K562 (cell line): ENCODE results near the gene LBHD2. TPM values are rescaled to one million over a fixed set of nuclear protein-coding genes. Genes with fewer than 3 reads are reported as not detected.

Experiments used
- NCOA6 ChIP-seq: fragments of 450-650 bp; IDR thresholded peaks from 2 replicates; pipeline ENCODE4 v1.6.1; 2017; ENCODE audit warnings: mild to moderate bottlenecking
- ZBTB40 ChIP-seq, 2 experiments: fragments of 450-650 bp in 1 of 2; sonication (generic) in 1 of 2; formaldehyde crosslinking in 1 of 2; IDR thresholded peaks; 2 replicates each; pipeline versions ENCODE4 v1.7.1 to v1.9.0; 2016 to 2022; ENCODE audit warnings: inconsistent platforms in 1 of 2, mild to moderate bottlenecking in 1 of 2, missing genetic modification reagents in 1 of 2
- polyA plus RNA-seq, 8 experiments: library from polyadenylated mRNA; depleted of rRNA in 4 of 8; stranded (reverse) in 5 of 8; unstranded in 3 of 8; fragments of >200 nt; fragmentation: Nextera tagmentation in 2 of 8; fragmentation: Illumina TruSeq in 1 of 8; extraction: Ambion mirVana in 2 of 8; extraction: Trizol in 1 of 8; gene quantifications; 2 replicates each; pipeline versions ENCODE4 v1.2.1 to v1.2.3, GENCODE V29; 2011 to 2014; ENCODE audit warnings: inconsistent platforms in 1 of 8, missing spikeins in 1 of 8
- total RNA-seq, 7 experiments: library from RNA; depleted of rRNA in 6 of 7; stranded (reverse); fragments of >200 nt in 6 of 7; fragmentation: Illumina TruSeq in 2 of 7; extraction: Trizol in 2 of 7; gene quantifications; 2 replicates each; pipeline versions ENCODE4 v1.2.1 to v1.2.3, GENCODE V29; 2011 to 2021; ENCODE audit warnings: low replicate concordance in 1 of 7

The LBHD2 gene
- total and polyA plus RNA-seq, 9 of the 15 experiments (the other 6 are each of a cell fraction or from before 2014, with no cell fraction given): not detected

DNA sequence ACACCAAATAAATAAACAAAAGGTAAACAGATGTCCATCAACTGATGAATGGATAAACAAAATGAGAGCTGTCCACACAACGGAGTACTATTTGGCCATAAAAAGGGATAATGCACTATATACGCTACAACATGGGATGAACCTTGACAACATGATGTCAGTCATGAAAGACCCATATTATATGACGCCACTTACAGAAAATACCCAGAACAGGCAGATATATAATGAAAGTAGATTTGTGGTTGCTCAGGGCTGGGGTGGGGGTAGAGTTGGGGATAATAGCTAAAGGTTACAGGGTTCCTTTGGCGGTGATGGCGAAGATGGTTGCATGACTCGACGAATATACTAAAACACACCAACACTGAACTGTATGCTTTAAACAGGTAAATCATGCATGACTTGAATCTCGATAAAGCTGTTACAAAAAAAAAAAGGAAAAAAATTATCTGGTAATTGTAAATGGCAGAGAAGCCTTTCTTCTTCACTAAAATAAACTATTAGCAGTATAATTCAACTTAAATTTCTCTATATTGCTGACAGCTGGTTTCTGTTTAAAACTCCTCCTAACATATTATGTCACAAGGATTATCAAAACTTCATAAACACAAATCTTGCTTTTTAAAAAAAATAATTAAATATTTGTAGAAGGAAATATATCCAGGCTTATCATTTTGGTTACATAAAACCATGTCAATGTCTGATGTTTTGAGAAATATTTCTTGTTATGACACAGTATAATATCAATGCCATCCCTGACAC, 40.6 kb upstream of the LBHD2 start (continued):
- TF ChIP-seq ZBTB40 (IDR thresholded peaks at IDR 0.05) (peak; percentile 55; the same call in 1 of the 2 replicates), ZBTB40 (CRISPR knock-in tag; IDR thresholded peaks at IDR 0.05) (no peak), NCOA6 (no peak)
